HG03354 (cell line): ENCODE results near the gene LPIN3.
A peak's percentile ranks its signal among the peaks of the same experiment; 100 is the strongest.
"Not testable (repeated sequence)": the region's sequence is repeated elsewhere in the genome, so short reads cannot be mapped to it uniquely, and the experiment has no call there.

Experiments
- ATAC-seq: cut with Tn5 transposase; IDR thresholded peaks from one replicate; pipeline ENCODE4 v1.9.1; 2021; ENCODE audit warnings: mild to moderate bottlenecking; ENCODE audit not compliant: unreplicated experiment, poor library complexity, severe bottlenecking

LPIN3 gene, protein sequence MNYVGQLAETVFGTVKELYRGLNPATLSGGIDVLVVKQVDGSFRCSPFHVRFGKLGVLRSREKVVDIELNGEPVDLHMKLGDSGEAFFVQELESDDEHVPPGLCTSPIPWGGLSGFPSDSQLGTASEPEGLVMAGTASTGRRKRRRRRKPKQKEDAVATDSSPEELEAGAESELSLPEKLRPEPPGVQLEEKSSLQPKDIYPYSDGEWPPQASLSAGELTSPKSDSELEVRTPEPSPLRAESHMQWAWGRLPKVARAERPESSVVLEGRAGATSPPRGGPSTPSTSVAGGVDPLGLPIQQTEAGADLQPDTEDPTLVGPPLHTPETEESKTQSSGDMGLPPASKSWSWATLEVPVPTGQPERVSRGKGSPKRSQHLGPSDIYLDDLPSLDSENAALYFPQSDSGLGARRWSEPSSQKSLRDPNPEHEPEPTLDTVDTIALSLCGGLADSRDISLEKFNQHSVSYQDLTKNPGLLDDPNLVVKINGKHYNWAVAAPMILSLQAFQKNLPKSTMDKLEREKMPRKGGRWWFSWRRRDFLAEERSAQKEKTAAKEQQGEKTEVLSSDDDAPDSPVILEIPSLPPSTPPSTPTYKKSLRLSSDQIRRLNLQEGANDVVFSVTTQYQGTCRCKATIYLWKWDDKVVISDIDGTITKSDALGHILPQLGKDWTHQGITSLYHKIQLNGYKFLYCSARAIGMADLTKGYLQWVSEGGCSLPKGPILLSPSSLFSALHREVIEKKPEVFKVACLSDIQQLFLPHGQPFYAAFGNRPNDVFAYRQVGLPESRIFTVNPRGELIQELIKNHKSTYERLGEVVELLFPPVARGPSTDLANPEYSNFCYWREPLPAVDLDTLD

DNA sequence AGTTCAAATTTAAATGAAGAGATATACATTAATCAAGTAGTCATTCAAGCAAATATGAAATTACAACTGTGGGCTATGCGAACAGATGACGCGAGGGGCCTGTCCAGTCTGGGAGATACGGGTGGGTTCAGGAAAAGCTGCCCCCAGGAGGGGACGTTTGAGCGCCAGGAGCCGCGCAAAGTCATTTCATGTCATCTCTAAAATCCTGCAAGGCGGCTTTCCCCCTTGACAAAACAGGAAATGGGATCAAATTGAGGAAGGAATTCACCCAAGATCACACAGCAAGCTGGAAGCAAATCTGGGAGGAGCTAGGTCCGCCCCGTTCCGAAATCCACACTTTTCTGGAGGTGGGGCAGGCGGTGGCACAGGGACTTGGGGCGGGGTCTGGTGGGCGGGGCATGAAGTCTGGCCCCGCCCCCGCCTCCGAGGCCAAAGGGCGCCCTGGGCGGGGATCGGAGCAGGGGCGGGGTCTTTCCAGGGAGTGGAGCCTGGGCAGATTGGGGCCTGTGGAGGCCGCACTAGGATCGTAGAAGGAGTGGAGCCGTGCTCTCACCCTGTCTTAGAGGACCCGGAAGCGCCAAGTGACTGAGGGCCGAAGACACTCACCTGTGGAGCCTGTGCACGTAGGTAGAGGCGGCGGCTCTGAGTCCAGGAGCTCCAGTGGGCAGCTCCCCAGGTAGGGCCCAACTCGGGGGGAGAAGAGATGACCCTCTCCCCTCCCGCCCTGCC is at the start of gene LPIN3:
LPIN3 (plus strand) TSS at position 495 of the 729 bp plus-strand sequence. CDS start 4,983 bp downstream, outside the sequence.
- peak; percentile 15 for ATAC-seq

DNA sequence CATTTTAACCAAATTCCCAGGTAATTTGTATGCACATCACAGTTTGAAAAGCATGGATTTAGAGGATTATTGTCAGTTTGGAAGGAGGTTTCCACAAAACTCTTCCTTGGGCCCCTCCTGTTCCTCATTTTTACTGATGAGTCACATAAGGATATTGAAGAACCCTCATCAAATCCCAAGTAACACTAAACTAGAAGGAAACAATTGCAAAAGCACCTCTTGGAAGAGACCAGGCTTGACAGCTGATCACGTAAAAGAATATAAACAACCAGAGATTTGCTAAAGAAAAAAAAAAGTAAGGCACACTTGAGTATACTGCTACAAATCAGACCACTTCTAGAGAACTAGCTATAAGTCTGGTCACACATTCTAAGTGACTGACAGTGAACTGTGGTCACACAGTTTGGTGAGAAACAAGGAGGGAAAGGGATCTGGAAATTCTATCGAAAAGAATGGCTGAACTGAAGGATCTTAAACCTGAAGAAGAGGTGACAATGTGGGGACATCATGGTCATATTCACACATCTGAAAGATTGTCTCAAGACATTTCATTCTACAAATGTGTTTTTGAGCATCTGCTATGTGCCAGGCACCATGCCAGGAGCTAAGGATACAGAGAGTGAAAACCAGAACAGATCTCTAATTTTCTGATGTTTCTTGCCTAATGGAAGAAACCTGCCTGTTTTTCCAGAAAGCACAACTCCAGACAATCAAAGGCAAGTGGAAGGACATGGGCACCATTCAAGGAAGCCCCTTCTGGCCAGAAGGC is 47.2 kb upstream of the LPIN3 start:
- ATAC-seq = no peak

DNA sequence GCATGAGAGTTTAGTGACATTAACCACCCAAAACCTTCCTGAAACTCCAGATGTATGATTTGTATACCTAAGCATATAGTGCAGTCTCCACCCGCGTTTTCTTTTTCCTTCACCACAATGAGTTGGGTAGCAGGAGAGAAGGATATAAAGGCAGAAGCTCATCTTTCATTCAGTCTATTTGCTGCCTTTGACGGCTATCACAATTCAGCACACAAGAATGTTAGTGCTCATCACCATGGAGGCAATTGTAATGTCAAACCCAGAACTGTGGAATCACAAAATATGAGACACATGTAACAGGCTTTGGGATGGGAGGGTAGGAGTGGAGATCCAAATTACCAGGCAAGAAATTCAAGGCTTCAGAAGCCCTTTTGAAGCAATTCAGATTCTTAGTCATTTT is 40.7 kb upstream of the LPIN3 start:
- no peak for ATAC-seq

DNA sequence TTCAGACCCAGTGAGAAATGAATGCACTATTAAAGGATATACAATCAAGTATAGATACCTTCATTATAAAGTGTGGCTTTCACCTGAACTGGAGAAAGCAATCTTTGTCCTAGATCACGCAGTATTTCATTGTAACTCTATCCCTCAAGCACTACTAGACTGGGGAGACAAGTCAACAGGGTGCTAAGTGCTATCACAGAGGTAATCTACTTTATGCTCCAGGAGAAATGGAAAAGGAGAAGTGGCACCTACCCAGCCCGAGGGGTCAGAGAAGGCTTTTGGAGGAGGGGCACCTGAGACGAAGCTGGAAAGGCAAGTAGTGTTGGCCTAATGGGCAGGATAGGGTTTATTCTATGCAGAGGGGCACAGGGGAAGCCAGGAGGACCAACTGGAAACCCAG is 40.2 kb upstream of the LPIN3 start:
- no peak for ATAC-seq

DNA sequence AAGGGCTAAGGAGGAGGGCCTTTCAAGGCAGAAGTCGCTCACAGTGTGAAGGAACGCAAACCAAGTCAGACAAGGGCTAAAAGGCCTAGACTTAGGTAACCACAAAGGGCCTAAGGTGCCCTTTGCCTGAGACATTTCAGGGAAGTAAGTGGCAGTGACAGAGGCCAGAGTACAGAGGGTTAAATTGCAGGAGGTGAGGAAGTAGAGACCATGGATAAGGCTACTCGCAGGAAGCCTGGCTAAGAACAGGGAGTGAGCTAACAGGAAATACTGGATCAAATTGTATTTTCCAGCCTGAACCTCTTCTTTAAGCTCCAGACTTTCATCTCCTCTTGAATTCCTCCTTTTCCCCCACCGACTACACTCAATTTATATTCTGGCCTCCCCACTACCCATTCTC is 39.7 kb upstream of the LPIN3 start:
- no peak for ATAC-seq

DNA sequence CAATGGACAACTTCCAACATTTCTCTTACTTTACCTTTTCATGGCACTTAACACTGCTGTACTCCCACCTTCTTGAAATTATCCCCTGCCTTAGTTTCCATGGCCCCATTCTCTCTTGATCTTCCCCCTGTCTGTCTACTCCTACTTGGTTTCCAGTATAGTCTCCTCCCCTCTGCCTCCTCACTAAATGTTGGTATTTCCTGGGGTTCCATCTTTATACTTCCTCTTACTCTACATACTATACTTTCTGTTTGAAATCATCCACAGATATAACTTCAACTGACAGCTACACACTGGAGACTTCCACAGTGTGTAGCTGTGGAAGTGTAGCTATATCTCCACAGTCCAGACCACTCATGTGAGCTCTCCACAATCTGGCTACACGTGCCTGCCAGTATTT is 36.6 kb upstream of the LPIN3 start:
- no peak for ATAC-seq

DNA sequence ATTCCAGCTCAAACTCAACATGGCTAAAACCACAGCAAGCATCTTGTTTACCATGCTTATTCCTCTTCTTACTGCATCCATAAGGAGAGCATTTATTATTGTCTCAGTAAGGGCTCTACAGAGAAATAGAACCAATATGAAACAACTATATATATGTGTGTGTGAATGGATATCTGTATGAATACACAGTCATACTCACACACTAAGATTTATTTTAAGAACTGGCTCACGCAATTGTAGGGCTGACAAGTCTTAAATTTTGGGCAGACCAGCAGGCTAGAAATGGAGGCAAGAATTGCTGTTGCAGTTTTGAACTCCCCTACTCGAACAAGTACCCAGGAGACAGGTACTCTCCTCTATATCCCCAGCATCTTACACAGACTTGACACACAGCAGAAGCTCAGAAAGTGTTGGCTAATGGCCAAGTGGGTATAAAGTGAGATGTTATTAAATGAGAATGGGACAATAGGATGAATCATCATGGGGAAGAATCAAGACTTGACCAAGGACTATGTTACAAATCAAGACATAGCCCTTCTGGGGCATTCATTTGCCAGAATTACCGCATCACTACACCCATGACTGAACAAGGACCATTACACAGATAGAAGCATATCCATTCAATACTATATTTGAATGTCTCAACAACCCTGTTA is 36.1 kb upstream of the LPIN3 start:
- ATAC-seq = no peak

DNA sequence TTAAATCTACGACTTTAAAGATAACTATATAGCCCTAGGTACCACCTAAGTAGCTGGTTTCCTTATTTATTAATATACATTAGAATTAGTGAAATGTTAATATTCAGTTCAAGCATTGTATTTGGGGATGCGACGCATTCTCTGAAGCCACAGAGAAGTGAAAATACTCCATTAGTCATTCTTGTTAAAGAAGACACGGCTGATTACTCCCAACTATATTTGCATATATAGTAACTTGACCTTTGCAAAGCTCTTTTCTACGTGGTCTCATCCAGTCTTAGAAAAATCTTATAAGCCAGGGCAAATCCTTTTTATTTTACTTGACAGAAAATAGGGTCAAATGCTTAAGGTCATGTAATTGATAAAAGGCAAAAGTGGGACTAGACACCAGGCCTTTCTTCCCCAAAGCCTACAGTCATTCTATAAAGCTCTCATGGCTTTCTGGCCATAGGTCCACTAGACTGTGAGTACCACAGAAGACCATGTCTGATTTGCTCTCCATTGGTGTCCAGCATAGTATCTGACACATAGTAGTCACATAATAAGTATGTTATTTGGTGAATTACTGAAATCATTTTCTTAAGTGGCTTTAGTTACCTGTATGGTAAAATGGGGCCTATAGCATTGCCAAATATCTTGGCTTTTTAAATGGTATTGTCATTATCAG is 34.4 kb upstream of the LPIN3 start:
- ATAC-seq = peak; percentile 96

DNA sequence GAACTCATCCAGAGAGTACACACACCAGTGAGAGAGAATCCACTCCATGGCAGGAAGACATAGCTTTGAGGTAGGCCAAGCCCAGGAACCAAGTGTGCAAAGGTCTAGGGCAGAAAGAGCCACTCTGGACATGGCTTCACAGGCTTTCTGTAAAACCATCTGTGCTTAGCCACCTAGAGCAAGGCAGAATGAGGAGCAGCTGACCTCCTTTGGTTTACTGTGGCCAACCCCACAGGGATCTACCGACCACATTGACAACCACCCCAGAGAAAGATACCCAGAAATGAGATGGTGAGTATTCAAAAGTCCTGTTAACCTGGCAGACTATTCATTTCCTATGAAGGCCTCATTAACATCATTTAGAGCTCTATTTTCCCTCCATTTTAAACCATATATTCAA is 33.6 kb upstream of the LPIN3 start:
- ATAC-seq = no peak

DNA sequence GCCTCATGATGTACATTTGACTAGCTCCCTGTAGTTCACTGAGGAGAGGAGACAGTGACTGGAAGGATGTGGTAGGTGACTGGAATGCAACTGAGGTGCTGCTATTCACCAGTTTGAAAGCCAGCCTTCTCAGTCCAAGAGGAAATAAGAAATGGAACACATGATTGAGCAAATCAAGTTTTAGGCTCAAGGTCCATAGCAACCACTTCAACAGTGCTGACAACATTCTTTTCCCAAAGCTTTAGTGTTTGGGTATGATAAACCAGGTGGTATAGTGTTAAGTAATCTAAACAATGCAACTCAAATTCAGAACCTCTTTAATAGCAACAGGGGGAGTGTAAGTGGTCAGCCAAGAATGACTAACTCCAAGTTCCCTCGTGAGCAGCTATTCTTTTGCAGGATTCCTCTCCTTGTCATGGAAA is 32.3 kb upstream of the LPIN3 start:
- ATAC-seq = no peak

DNA sequence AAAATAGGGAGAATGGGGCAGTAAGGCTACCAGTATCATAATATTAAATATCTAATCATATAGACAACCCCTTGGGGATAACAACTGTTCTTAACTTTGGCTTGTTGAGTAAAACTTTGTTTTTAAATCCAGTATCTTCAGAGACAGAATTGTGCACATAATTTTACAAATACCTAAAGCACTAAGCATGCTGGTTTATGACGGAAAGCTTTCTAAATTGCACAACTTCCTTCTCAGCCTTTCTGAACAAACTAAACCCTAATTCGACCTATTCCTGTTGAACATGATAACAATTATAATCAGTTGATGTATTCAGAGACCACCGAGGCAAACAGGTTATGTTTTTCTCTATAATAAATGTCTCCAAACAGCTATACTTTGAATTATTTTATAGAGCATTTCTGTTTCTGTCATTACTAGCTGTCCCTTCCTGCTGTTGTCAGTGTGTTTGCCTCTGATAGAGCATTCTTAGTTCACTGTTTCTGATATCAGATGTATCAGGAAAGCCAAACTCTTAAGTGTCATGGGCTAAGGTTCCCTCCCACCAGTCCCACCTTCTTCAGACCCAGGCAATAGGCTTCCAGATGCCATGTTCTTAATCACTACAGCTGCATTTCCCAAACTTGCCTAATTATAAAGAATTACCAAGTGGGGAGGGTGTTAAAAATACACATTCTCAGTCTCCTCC is 31.8 kb upstream of the LPIN3 start:
- ATAC-seq = no peak

DNA sequence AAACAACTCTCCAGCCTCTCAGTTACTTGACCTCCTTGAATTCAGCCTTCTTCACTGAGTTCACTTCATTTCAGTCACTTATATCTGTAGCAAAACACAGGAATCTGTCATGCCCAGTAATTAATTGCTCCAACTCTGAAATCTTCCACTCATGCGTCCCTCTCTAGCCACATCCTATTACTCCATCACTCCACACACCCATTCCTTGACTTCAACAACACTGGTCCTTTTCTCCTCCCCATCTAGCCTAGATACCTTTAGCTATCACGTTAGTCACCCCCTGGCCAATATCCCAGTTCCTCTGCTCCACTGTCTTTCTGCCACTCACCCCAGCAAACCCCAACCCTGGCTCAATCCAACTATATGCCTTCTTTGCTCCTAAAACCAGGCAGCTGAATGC is 30.8 kb upstream of the LPIN3 start:
- ATAC-seq = no peak

DNA sequence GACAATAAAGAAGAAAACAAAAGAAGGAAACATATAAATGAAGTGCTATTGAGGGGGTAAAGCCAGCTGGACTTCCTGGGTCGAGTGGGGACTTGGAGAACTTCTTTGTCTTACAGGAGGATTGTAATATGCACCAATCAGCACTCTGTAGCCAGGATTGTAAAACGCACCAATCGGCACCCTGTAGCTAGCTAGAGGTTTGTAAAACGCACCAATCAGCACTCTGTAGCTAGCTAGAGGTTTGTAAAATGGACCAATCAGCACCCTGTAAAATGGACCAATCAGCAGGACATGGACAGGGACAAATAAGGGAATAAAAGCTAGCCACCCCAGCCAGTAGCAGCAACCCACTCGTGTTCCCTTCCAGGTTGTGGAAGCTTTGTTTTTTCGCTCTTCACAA is 28.6 kb upstream of the LPIN3 start:
- not testable (repeated sequence) for ATAC-seq

DNA sequence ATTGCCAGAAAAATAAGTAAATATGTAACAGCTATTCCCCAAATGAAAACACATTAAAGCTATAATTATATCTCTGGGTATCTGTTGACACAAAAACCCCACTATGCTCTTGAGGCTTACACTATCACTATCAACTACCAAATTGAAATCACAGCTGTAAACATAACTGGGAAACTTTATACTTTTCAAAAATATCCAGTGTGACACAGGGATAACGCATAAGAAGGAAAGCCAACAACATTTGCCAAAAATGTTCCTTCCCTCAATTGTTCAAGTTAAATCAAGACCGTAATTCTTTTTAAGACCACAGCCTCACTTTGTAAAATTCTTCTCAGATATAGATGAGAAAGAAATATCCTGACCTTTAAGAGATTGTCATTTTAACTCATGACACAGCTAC is 26.2 kb upstream of the LPIN3 start:
- no peak for ATAC-seq

DNA sequence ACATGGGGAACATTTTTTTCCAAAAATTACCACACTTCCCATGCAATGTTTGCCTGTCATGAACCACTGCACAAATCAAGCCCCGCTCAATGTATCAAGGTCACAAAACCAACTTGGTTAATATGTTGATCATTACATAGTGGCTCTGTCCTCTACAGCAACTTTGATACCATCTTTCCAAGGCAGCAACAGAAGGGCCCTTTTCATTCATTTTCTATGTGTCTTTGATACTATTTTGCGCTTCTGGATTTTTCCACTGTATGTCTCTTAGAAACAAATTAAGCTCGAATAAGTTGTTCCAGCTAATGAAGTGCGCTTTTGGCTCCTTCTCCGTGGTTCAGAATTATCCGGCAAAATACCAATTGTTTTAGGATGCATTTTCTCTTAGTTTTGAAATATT is 24.6 kb upstream of the LPIN3 start:
- ATAC-seq = no peak

DNA sequence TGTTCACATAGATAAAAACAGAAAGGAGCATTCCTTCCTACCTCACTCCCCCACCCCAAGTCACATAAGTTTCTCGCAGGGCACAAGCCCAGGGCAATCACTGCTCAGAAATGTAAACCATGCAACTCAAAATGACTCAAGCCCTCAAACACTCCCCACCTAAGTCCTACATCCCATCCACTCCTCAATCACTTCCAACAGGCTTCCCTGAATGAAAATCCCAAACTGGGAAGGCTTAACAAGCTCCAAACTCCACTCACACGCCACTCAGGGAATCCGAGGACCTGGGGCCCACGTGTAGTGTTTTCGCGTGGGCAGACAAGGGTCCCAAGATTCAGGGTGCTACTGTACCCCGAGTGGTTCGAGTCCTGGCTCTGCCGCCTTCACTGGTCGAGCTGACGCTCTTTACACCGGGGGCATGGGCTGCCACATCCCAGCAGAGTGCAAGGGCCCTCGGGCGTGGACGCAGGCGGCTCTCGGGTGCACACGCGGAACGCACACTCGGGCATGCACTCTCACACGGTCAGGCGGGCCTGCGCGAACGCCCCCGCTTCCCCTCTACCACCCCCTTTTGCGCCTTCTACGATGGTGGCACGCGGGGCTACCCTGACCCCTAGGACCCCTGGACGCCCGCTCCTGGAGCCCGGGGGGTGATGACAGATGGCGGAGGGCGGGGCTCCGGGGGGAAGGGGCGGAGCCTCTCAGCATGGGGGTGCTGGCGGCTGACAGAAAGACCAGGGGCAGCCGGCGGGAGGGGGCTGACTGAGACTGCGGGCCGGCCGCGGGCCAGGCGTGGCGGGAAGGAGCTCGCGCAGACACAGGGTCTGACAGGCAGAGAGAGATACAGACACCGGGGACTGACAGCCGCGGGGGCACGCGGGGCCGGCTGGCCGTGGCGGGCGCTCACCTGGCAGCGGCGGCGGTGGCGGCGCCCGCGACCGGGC is 23.7 kb upstream of the LPIN3 start:
- ATAC-seq = peak; percentile 68
